Stomach (tissue), 9 donors: ENCODE results near the gene PRKCI. TPM values are rescaled to one million over a fixed set of nuclear protein-coding genes. Genes with fewer than 3 reads are reported as not detected.
"Not testable (repeated sequence)": the region's sequence is repeated elsewhere in the genome, so short reads cannot be mapped to it uniquely, and the experiment has no call there.

Source experiments
- DNase-seq, 2 donors: peaks; one replicate each; pipeline versions ENCODE4 v3.0.0 to v3.0.0-alpha.2; 2013 to 2019
- H3K27ac ChIP-seq, 5 donors: fragments of 200-600 bp in 4 of 5; sonication (generic) in 4 of 5; one replicate each; pipeline ENCODE4 v1.5.1; 2013 to 2019; ENCODE audit warnings: mild to moderate bottlenecking in 1 of 5, moderate library complexity in 1 of 5
- H3K27me3 ChIP-seq, 3 donors: fragments of 200-600 bp; sonication (generic); one replicate each; pipeline ENCODE4 v1.5.1; 2017 to 2019; ENCODE audit warnings: mixed run types in 1 of 3
- H3K36me3 ChIP-seq, 4 donors: fragments of 200-600 bp; sonication (generic); 1 replicate in 3 of 4; 2 replicates in 1 of 4; pipeline ENCODE4 v1.5.1; 2016 to 2019
- H3K4me1 ChIP-seq, 4 donors: fragments of 200-600 bp; sonication (generic); one replicate each; pipeline ENCODE4 v1.5.1; 2016 to 2019
- H3K4me3 ChIP-seq, 4 donors: fragments of 200-600 bp; sonication (generic) in 3 of 4; one replicate each; pipeline ENCODE4 v1.5.1; 2016 to 2019; ENCODE audit warnings: mild to moderate bottlenecking in 1 of 4
- H3K9me3 ChIP-seq, 4 donors: fragments of 200-600 bp; sonication (generic); one replicate each; pipeline ENCODE4 v1.5.1; 2016 to 2019
- EP300 ChIP-seq: sonication (generic); formaldehyde crosslinking; IDR thresholded peaks from one replicate; pipeline ENCODE4 v1.6.1; 2017; ENCODE audit warnings: antibody characterized with exemption
- POLR2A ChIP-seq, 4 donors: fragments of 450-650 bp; IDR thresholded peaks; one replicate each; pipeline ENCODE4 v1.6.1; 2016; ENCODE audit warnings: antibody characterized with exemption in 4 of 4, control low read depth in 2 of 4, mild to moderate bottlenecking in 1 of 4, moderate library complexity in 1 of 4
- POLR2AphosphoS5 ChIP-seq, 3 donors: sonication (generic); formaldehyde crosslinking; IDR thresholded peaks; one replicate each; pipeline ENCODE4 v1.6.1; 2016; ENCODE audit warnings: antibody characterized with exemption in 3 of 3
- WGBS, 5 donors: extraction: QIAGEN DNeasy Blood & Tissue Kit in 3 of 5; methylation state at CpG; one replicate each; pipeline versions ENCODE4 v1.1.5 to v1.1.7; 2013 to 2018; 5-methylcytosine and 5-hydroxymethylcytosine counted together
- intact Hi-C: fragments of 100-400 bp; cut with DNase I; formaldehyde crosslinking; loops from one replicate; pipeline ENCODE4 v1.15.1; 2023; ENCODE audit warnings: low total_unique reads
- polyA plus RNA-seq, 3 donors: library from polyadenylated mRNA; stranded (reverse); fragments of 200-250 nt; gene quantifications; one replicate each; pipeline ENCODE4 v1.2.3, GENCODE V29; 2013
- total RNA-seq, 5 donors: library from RNA; depleted of rRNA; stranded (reverse); fragments of >200 nt; gene quantifications; one replicate each; pipeline versions ENCODE4 v1.1.0 to v1.2.3, GENCODE V29; 2014 to 2016
- TF ChIP-seq, protein P1 (sequence below), 7 experiments: fragments of 450-650 bp in 4 of 7; fragments of 200-600 bp in 3 of 7; sonication (generic) in 3 of 7; IDR thresholded peaks; one replicate each; pipeline ENCODE4 v1.5.1; 2016 to 2019; ENCODE audit warnings: antibody characterized with exemption in 7 of 7, control low read depth in 2 of 7, mild to moderate bottlenecking in 1 of 7
- donor health status: healthy with polysubstance abuse.
- donor health status: Bipolar disorder and iron deficiency.
- donor health status: healthy.

Gene PRKCI
- total and polyA plus RNA-seq, 8 donors = 15.5 to 141 (median 29.8) TPM

GRCh38 chr3:170204509-170204908 is 17.7 kb upstream of the PRKCI start:
- no peak overlapping the region for H3K27ac ChIP-seq
- no peaks in the 10 kb centered on the region for H3K36me3 ChIP-seq
- no peaks in the 10 kb centered on the region for H3K27me3 ChIP-seq
- DNase-seq = no peak
- no peak overlapping the region for H3K4me3 ChIP-seq
- no peaks in the 10 kb centered on the region for H3K4me1 ChIP-seq
- WGBS, 5 donors = 94 to 97% (median 96%) methylated on average over 10 of the region's 10 CpGs
- intact Hi-C loops = no loop called here
- TF ChIP-seq EP300 = no peak
- TF ChIP-seq, protein P1, sequence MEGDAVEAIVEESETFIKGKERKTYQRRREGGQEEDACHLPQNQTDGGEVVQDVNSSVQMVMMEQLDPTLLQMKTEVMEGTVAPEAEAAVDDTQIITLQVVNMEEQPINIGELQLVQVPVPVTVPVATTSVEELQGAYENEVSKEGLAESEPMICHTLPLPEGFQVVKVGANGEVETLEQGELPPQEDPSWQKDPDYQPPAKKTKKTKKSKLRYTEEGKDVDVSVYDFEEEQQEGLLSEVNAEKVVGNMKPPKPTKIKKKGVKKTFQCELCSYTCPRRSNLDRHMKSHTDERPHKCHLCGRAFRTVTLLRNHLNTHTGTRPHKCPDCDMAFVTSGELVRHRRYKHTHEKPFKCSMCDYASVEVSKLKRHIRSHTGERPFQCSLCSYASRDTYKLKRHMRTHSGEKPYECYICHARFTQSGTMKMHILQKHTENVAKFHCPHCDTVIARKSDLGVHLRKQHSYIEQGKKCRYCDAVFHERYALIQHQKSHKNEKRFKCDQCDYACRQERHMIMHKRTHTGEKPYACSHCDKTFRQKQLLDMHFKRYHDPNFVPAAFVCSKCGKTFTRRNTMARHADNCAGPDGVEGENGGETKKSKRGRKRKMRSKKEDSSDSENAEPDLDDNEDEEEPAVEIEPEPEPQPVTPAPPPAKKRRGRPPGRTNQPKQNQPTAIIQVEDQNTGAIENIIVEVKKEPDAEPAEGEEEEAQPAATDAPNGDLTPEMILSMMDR (IDR thresholded peaks at IDR 0.05) = no peak
- no peak for TF ChIP-seq POLR2A (IDR thresholded peaks at IDR 0.05)
- TF ChIP-seq POLR2AphosphoS5 (IDR thresholded peaks at IDR 0.05) = no peak
- H3K9me3 ChIP-seq = no peaks in the 10 kb centered on the region

DNA sequence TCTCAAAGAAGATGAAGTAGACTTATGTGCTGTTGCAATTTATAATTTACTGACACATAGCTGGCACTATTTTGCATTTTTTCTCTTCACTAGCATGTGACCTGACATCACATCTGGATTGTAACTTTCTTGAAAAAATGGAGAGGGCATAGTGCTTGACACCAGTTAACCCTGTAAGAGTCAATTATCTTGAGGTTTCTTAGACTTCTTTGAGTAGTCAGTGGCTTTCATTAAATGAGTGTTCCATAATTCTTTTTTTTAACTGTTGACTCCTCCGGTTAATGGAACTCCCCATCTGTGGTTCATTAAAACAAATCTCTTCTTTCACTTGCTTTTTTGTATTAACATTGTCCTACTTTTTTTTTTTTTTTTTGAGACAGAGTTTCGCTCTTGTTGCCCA is 16.9 kb upstream of the PRKCI start:
- H3K36me3 ChIP-seq = no peaks in the 10 kb centered on the region
- no peak overlapping the region for H3K4me3 ChIP-seq
- no peaks in the 10 kb centered on the region for H3K27me3 ChIP-seq
- no peak overlapping the region for H3K27ac ChIP-seq
- TF ChIP-seq EP300 (no peak), POLR2AphosphoS5 (IDR thresholded peaks at IDR 0.05) (no peak), POLR2A (IDR thresholded peaks at IDR 0.05) (no peak)
- TF ChIP-seq, protein P1 (IDR thresholded peaks at IDR 0.05) = no peak
- WGBS, 5 donors = 80 to 95% (median 92%) methylated on average over 2 of the region's 2 CpGs
- no peak for DNase-seq
- H3K9me3 ChIP-seq = no peaks in the 10 kb centered on the region
- intact Hi-C loops = no loop called here
- H3K4me1 ChIP-seq = no peaks in the 10 kb centered on the region

- H3K4me1 ChIP-seq, H3K27me3 ChIP-seq, H3K4me3 ChIP-seq, DNase-seq, H3K27ac ChIP-seq, H3K9me3 ChIP-seq, H3K36me3 ChIP-seq, intact Hi-C loops: not testable (repeated sequence)
- WGBS, 5 donors = 89 to 93% (median 90%) methylated on average over 10 to 11 of the region's 11 CpGs
These were observed 16.0 kb upstream of the PRKCI start for GRCh38 chr3:170206164-170206762.

- TF ChIP-seq, protein P1 (IDR thresholded peaks at IDR 0.05) = no peak
- TF ChIP-seq EP300 = no peak
- TF ChIP-seq POLR2AphosphoS5 (IDR thresholded peaks at IDR 0.05) = no peak
- no peak for TF ChIP-seq POLR2A (IDR thresholded peaks at IDR 0.05)
- no peaks in the 10 kb centered on the region for H3K9me3 ChIP-seq
- WGBS, 5 donors = 56 to 88% (median 74%) methylated on average over 6 of the region's 6 CpGs
- H3K4me3 ChIP-seq = no peak overlapping the region
- H3K36me3 ChIP-seq = no peaks in the 10 kb centered on the region
- intact Hi-C loops = no loop called here
- no peak overlapping the region for H3K27ac ChIP-seq
- DNase-seq = no peak
- H3K4me1 ChIP-seq = no peaks in the 10 kb centered on the region
- no peaks in the 10 kb centered on the region for H3K27me3 ChIP-seq
These were observed 14.5 kb upstream of the PRKCI start for GRCh38 chr3:170207717-170208116.

DNA sequence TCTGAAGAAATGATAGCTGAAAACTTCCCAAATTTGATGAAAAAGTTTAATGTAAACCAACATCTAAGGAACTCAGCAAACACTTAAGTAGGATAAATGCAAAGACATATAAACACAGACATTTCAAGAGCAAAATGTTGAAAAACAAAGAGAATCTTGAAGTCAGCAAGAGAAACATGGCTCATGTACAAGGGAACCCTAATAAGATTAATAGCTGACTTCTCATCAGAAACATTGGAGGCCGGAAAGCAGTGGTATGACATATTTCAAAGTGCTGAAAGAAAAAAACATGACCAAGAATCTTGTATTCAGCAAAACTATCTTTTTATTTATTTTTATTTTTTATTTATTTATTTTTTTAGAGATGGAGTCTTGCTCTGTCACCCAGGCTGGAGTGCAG is 10.6 kb upstream of the PRKCI start:
- Histone ChIP-seq H3K27ac (no peak overlapping the region), H3K27me3 (no peaks in the 10 kb centered on the region), H3K4me3 (no peak overlapping the region), H3K36me3 (no peaks in the 10 kb centered on the region), H3K4me1 (no peaks in the 10 kb centered on the region), H3K9me3 (no peaks in the 10 kb centered on the region)
- WGBS, 5 donors = 94 to 100% (median 95%) methylated on average over 1 of the region's 1 CpG
- intact Hi-C loops = no loop called here
- TF ChIP-seq POLR2AphosphoS5 (IDR thresholded peaks at IDR 0.05) (no peak), POLR2A (IDR thresholded peaks at IDR 0.05) (no peak), EP300 (no peak)
- TF ChIP-seq, protein P1 (IDR thresholded peaks at IDR 0.05) = no peak
- DNase-seq = no peak
